Heart left ventricle (tissue), 16 donors: ENCODE data around the gene SIGLEC10. TPM values are rescaled to one million over a fixed set of nuclear protein-coding genes. Genes with fewer than 3 reads are reported as not detected.

Source experiments
- ATAC-seq, 4 donors: fragments of 200-7000 bp; cut with Tn5 transposase; one replicate each; pipeline ENCODE4 v1.9.1; 2020 to 2022; ENCODE audit warnings: moderate library complexity in 4 of 4, mild to moderate bottlenecking in 3 of 4, moderate number of reproducible peaks in 1 of 4
- DNase-seq, 5 donors: peaks; one replicate each; pipeline ENCODE4 v3.0.0-alpha.2; 2020
- H3K27ac ChIP-seq, 12 donors: fragments of 200-600 bp; sonication (generic) in 4 of 12; one replicate each; pipeline versions ENCODE4 v1.5.0 to v1.8.0; 2016 to 2022; ENCODE audit warnings: mild to moderate bottlenecking in 2 of 12
- H3K27me3 ChIP-seq, 9 donors: fragments of 200-600 bp; sonication (generic) in 2 of 9; one replicate each; pipeline versions ENCODE4 v1.5.1 to v1.8.0; 2016 to 2022; ENCODE audit warnings: mild to moderate bottlenecking in 3 of 9
- H3K36me3 ChIP-seq, 9 donors: fragments of 200-600 bp; sonication (generic) in 2 of 9; one replicate each; pipeline versions ENCODE4 v1.5.0 to v1.8.0; 2018 to 2022; ENCODE audit warnings: mild to moderate bottlenecking in 2 of 9
- H3K4me1 ChIP-seq, 12 donors: fragments of 200-600 bp; sonication (generic) in 4 of 12; one replicate each; pipeline versions ENCODE4 v1.5.0 to v1.8.0; 2016 to 2022; ENCODE audit warnings: mild to moderate bottlenecking in 3 of 12
- H3K4me3 ChIP-seq, 12 donors: fragments of 200-600 bp; sonication (generic) in 4 of 12; one replicate each; pipeline versions ENCODE4 v1.5.0 to v1.8.0; 2017 to 2022; ENCODE audit warnings: mild to moderate bottlenecking in 9 of 12, moderate library complexity in 4 of 12
- H3K9me3 ChIP-seq, 12 donors: fragments of 200-600 bp; sonication (generic) in 4 of 12; one replicate each; pipeline versions ENCODE4 v1.5.0 to v1.8.0; 2016 to 2022; ENCODE audit warnings: mild to moderate bottlenecking in 1 of 12
- CTCF ChIP-seq, 12 donors: fragments of 200-600 bp; sonication (generic) in 4 of 12; IDR thresholded peaks; one replicate each; pipeline versions ENCODE4 v1.5.0 to v1.8.0; 2018 to 2022; ENCODE audit warnings: antibody characterized with exemption in 12 of 12, mild to moderate bottlenecking in 5 of 12
- POLR2A ChIP-seq, 2 donors: fragments of 450-650 bp; IDR thresholded peaks; one replicate each; pipeline ENCODE4 v1.6.1; 2017; ENCODE audit warnings: antibody characterized with exemption in 2 of 2, mild to moderate bottlenecking in 2 of 2, moderate library complexity in 2 of 2
- WGBS, 4 donors: extraction: QIAGEN DNeasy Blood & Tissue Kit in 2 of 4; methylation state at CpG; one replicate each; pipeline versions ENCODE4 v1.1.5 to v1.1.7; 2013 to 2018; 5-methylcytosine and 5-hydroxymethylcytosine counted together
- intact Hi-C, 10 donors: fragments of 100-400 bp; cut with DNase I; formaldehyde crosslinking; loops; one replicate each; pipeline versions ENCODE4 v1.11.1 to v1.14.2; 2022
- polyA plus RNA-seq, 2 donors: library from polyadenylated mRNA; stranded (reverse); fragments of 200-250 nt; gene quantifications; one replicate each; pipeline ENCODE4 v1.2.3, GENCODE V29; 2013
- total RNA-seq, 9 donors: library from RNA; depleted of rRNA in 2 of 9; stranded (reverse); fragments of >200 nt in 2 of 9; fragmentation: NEBNext Ultra II Directional in 3 of 9; extraction: Animal tissue kit (Norgen Biotek cat#: 25700) in 3 of 9; gene quantifications; one replicate each; pipeline versions ENCODE4 v1.1.0 to v1.2.4, GENCODE V29; 2016 to 2023
- donor health status: ischemic (EF 13 %, LVEDD 7.1; RV severe dilation, severe dysfunction).
- donor health status: healthy with polysubstance abuse.
- donor health status: DM: no; HTN: yes; CAD: no.
- donor health status: DM: no; HTN: no; CAD: no.
- donor health status: ischemic (EF 25% LVEDD 6.9; RV normal size, moderate dysfunction).
- donor health status: ischemic (EF 25% LVEDD 5.7; RV mildly dilated, moderate dysfunction).
- donor health status: healthy.
- donor health status: DM: yes; HTN: yes; CAD: no.
- donor health status: ischemic (EF 35%, LVEDD 5.7; RV mildly dilated, moderate dysfunction).
- donor health status: nonischemic (EF 11% LVEDD 7.7; RV severe dilation, severe dysfunction).
- donor health status: DM: yes; HTN: yes; CAD: no.
- donor health status: PGD.
- donor health status: ischemic (EF 29% LVEDD 5.4; RV normal size, mild dysfunction).
- donor health status: nonischemic (EF 23%, LVEDD 6.1; RV moderate dilation, normal function).

SIGLEC10 gene
- total and polyA plus RNA-seq, 11 donors: 0.08 to 7.5 (median 0.58) TPM

GRCh38 chr19:51394050-51394836, 23.2 kb downstream of the SIGLEC10 start:
- Histone ChIP-seq H3K27ac (peak overlapping the region; percentile 11 to 88 (median 66)), H3K36me3 (no peaks in the 10 kb centered on the region), H3K4me3 (peak overlapping the region in 11 of 12 donors; percentile 12 to 59 (median 44)), H3K9me3 (no peaks in the 10 kb centered on the region), H3K27me3 (no peaks in the 10 kb centered on the region), H3K4me1 (peaks cover 0 to 24% (median 5%) of the 10 kb centered on the region in 12 donors)
- TF ChIP-seq POLR2A (IDR thresholded peaks at IDR 0.05) (no peak), CTCF (IDR thresholded peaks at IDR 0.05) (peak in 4 of 12 donors; percentile 10 to 27 (median 16))
- peak; percentile 92 to 95 (median 94) for DNase-seq
- 1 to 5% (median 3%) methylated on average over 23 to 45 of the region's 45 CpGs for WGBS, 4 donors
- intact Hi-C loops: loop anchor here in 5 of 10 donors (1.0 to 10.0 kb wide), 4 partner anchors 27 to 59 kb away; partner anchors contain the start of genes VSIG10L (in 2 of the 5) and ETFB (in 1 of the 5)
- ATAC-seq: peak; percentile 95 to 99 (median 98)

- intact Hi-C loops: loop anchor here in 4 of 10 donors (2.0 to 10.0 kb wide), 3 partner anchors 24 to 58 kb away; partner anchors contain the start of genes VSIG10L (in 2 of the 4) and CLDND2 (in 1 of the 4)
Measured at GRCh38 chr19:51392701-51393100, 24.7 kb downstream of the SIGLEC10 start.

GRCh38 chr19:51391073-51391611, 26.3 kb downstream of the SIGLEC10 start:
- Histone ChIP-seq H3K4me3 (no peak overlapping the region), H3K27ac (no peak overlapping the region), H3K36me3 (no peaks in the 10 kb centered on the region), H3K27me3 (no peaks in the 10 kb centered on the region), H3K4me1 (peaks cover 0 to 21% (median 5%) of the 10 kb centered on the region in 12 donors), H3K9me3 (no peaks in the 10 kb centered on the region)
- DNase-seq (no peak), ATAC-seq (no peak)
- TF ChIP-seq CTCF (IDR thresholded peaks at IDR 0.05) (no peak), POLR2A (IDR thresholded peaks at IDR 0.05) (no peak)
- intact Hi-C loops: loop anchor here in 4 of 10 donors (10.0 kb wide), 2 partner anchors 46 to 56 kb away; partner anchors contain the start of gene VSIG10L (in 2 of the 4)
- 63 to 68% (median 65%) methylated on average over 8 of the region's 8 CpGs for WGBS, 4 donors

More at GRCh38 chr19:51392701-51393100, 24.7 kb downstream of the SIGLEC10 start:
- H3K27ac ChIP-seq: no peak overlapping the region
- no peak for ATAC-seq
- DNase-seq: no peak
- H3K4me3 ChIP-seq: no peak overlapping the region
- TF ChIP-seq POLR2A (IDR thresholded peaks at IDR 0.05): no peak
- TF ChIP-seq CTCF (IDR thresholded peaks at IDR 0.05): no peak
- H3K27me3 ChIP-seq: no peaks in the 10 kb centered on the region
- no peaks in the 10 kb centered on the region for H3K36me3 ChIP-seq
- no peaks in the 10 kb centered on the region for H3K9me3 ChIP-seq
- peaks cover 0 to 21% (median 5%) of the 10 kb centered on the region in 12 donors for H3K4me1 ChIP-seq
- WGBS, 4 donors: 78 to 97% (median 88%) methylated on average over 1 of the region's 1 CpG

GRCh38 chr19:51389143-51389542, 28.3 kb downstream of the SIGLEC10 start:
- intact Hi-C loops: no loop called here
- peaks cover 0 to 7% (median 0%) of the 10 kb centered on the region in 12 donors for H3K4me1 ChIP-seq
- H3K27me3 ChIP-seq: no peaks in the 10 kb centered on the region
- no peaks in the 10 kb centered on the region for H3K9me3 ChIP-seq
- TF ChIP-seq CTCF (IDR thresholded peaks at IDR 0.05): no peak
- TF ChIP-seq POLR2A (IDR thresholded peaks at IDR 0.05): no peak
- H3K36me3 ChIP-seq: no peaks in the 10 kb centered on the region
- no peak overlapping the region for H3K27ac ChIP-seq
- ATAC-seq: peak in 1 of 4 donors; percentile 34
- H3K4me3 ChIP-seq: no peak overlapping the region
- WGBS, 4 donors: 76 to 86% (median 82%) methylated on average over 8 to 14 of the region's 14 CpGs
- no peak for DNase-seq
